HepG2 (cell line): ENCODE data around the gene CTBP1. TPM values are rescaled to one million over a fixed set of nuclear protein-coding genes. Genes with fewer than 3 reads are reported as not detected.

Experiments
- ATAC-seq: fragments of 200-7000 bp; cut with Tn5 transposase; 3 replicates; pipeline ENCODE4 v1.9.1; 2020; ENCODE audit warnings: mild to moderate bottlenecking, moderate library complexity
- BruUV-seq: library from RNA; stranded (reverse); fragments of 400-500 nt; replicated peaks from 2 replicates; lab custom pipeline; 2021; lab: Mats Ljungman, UMichigan
- CTCF ChIA-PET: fragments of 300-600 bp; formaldehyde crosslinking; extraction: SDS; loops from one replicate; lab custom pipeline; 2021; ENCODE audit warnings: low total read pairs, inconsistent platforms, low intra/inter-chr PET ratio; lab: Yijun Ruan, JAX
- POLR2A ChIA-PET: fragments of 350-600 bp; sonication (Branson Sonifier 250); formaldehyde crosslinking; loops from one replicate; lab custom pipeline; 2020; ENCODE audit warnings: antibody characterized with exemption, inconsistent platforms; lab: Yijun Ruan, JAX
- DNase-seq: peaks from one replicate; pipeline ENCODE4 v3.0.0-alpha.2; 2015; ENCODE audit warnings: low spot score
- FAIRE-seq: peaks from 3 replicates; lab custom pipeline; 2011; peaks lifted over from hg19 to GRCh38; lab: Jason Lieb, UNC
- H2AFZ ChIP-seq: one replicate; pipeline ENCODE4 v1.6.1; 2011; ENCODE audit warnings: low read length, inconsistent platforms
- H3K27ac ChIP-seq: fragments of 300-600 bp; 3 replicates; pipeline ENCODE4 v1.8.0; 2011; ENCODE audit warnings: mixed run types, mild to moderate bottlenecking, mixed read lengths, low read length, inconsistent platforms; ENCODE audit not compliant: insufficient read depth; ENCODE audit errors: extremely low read length
- H3K27me3 ChIP-seq, 2 experiments: fragments of 200-600 bp in 1 of 2; 2 replicates in 1 of 2; 3 replicates in 1 of 2; pipeline versions ENCODE4 v1.6.0 to v1.8.0; 2011; ENCODE audit warnings: low read length in 2 of 2, mild to moderate bottlenecking in 2 of 2, moderate library complexity in 2 of 2, inconsistent platforms in 1 of 2; ENCODE audit not compliant: insufficient read depth in 2 of 2, control insufficient read depth in 1 of 2
- H3K36me3 ChIP-seq, 2 experiments: fragments of 200-600 bp in 1 of 2; replicated peaks in 1 of 2; 2 replicates in 1 of 2; 3 replicates in 1 of 2; pipeline versions ENCODE4 v1.5.1 to v1.8.0; 2011; ENCODE audit warnings: low read length in 2 of 2, inconsistent platforms in 1 of 2; ENCODE audit not compliant: insufficient read depth in 2 of 2, control insufficient read depth in 1 of 2
- H3K4me1 ChIP-seq: 2 replicates; pipeline ENCODE4 v1.5.1; 2012; ENCODE audit warnings: low read length, inconsistent platforms; ENCODE audit not compliant: insufficient read depth
- H3K4me2 ChIP-seq: 2 replicates; pipeline ENCODE4 v1.6.0; 2011; ENCODE audit warnings: low read depth, low read length, inconsistent platforms
- H3K4me3 ChIP-seq, 3 experiments: fragments of 200-600 bp in 1 of 3; sonication (generic), shearing (Covaris generic) in 1 of 3; replicated peaks in 1 of 3; 2 replicates each; pipeline ENCODE4 v1.5.1; 2011 to 2016; ENCODE audit warnings: low read length in 3 of 3, inconsistent platforms in 2 of 3, low read depth in 2 of 3, mild to moderate bottlenecking in 2 of 3, control low read depth in 1 of 3, mixed read lengths in 1 of 3; ENCODE audit not compliant: insufficient read depth in 1 of 3
- H3K79me2 ChIP-seq: one replicate; pipeline ENCODE4 v1.6.1; 2011; ENCODE audit warnings: low read length, inconsistent platforms; ENCODE audit not compliant: insufficient read depth
- H3K9ac ChIP-seq: 2 replicates; pipeline ENCODE4 v1.6.0; 2011; ENCODE audit warnings: mild to moderate bottlenecking, low read depth, low read length, inconsistent platforms; ENCODE audit not compliant: insufficient read depth
- H3K9me3 ChIP-seq: 2 replicates; pipeline ENCODE4 v1.5.1; 2012; ENCODE audit warnings: mild to moderate bottlenecking, low read length
- H4K20me1 ChIP-seq: 2 replicates; pipeline ENCODE4 v1.6.0; 2011; ENCODE audit warnings: inconsistent platforms, mild to moderate bottlenecking, low read length, moderate library complexity; ENCODE audit not compliant: insufficient read depth
- AGO1 ChIP-seq: fragments of 200-400 bp; formaldehyde crosslinking; IDR thresholded peaks from 2 replicates; pipeline ENCODE4 v1.6.1; 2017; ENCODE audit warnings: mild to moderate bottlenecking, low read depth, low read length, moderate library complexity; ENCODE audit not compliant: poor library complexity, severe bottlenecking
- AGO2 ChIP-seq: fragments of 200-400 bp; formaldehyde crosslinking; optimal IDR thresholded peaks from 2 replicates; pipeline ENCODE3; 2017; ENCODE audit warnings: mild to moderate bottlenecking, low read depth, low read length, moderate library complexity
- KDM2A ChIP-seq: sonication (generic); formaldehyde crosslinking; IDR thresholded peaks from 2 replicates; pipeline ENCODE4 v1.4.0; 2020; ENCODE audit warnings: low read depth, missing genetic modification reagents, borderline replicate concordance
- KDM5A ChIP-seq: fragments of 200-600 bp; sonication (generic); IDR thresholded peaks from 2 replicates; pipeline ENCODE4 v1.7.0; 2018; ENCODE audit warnings: antibody characterized with exemption, mild to moderate bottlenecking, low read length, borderline replicate concordance
- MAFK ChIP-seq, 2 experiments: IDR thresholded peaks in 1 of 2; conservative IDR thresholded peaks in 1 of 2; 2 replicates each; pipeline ENCODE4 v1.6.1; 2011; ENCODE audit warnings: improper control_type of control experiment in 2 of 2, low read length in 2 of 2
- NRL ChIP-seq: sonication (generic); formaldehyde crosslinking; IDR thresholded peaks from 2 replicates; pipeline ENCODE4 v1.5.0; 2020; ENCODE audit warnings: missing genetic modification reagents, mild to moderate bottlenecking, moderate library complexity, borderline replicate concordance
- PLSCR1 ChIP-seq: sonication (generic); formaldehyde crosslinking; IDR thresholded peaks from 2 replicates; pipeline ENCODE4 v1.5.0; 2020; ENCODE audit warnings: missing genetic modification reagents, mild to moderate bottlenecking, borderline replicate concordance
- WGBS: methylation state at CpG from one replicate; pipeline ENCODE4 v1.1.6; 2017; ENCODE audit warnings: low lambda C conversion rate; 5-methylcytosine and 5-hydroxymethylcytosine counted together
- in situ Hi-C: cut with HindIII; loops from 2 replicates; pipeline ENCODE4 v1.10.0; 2017; ENCODE audit warnings: low pct_unique_long_range_greater_than_20kb; ENCODE audit not compliant: extremely low pct_ligation_motif_present
- intact Hi-C: fragments of 100-400 bp; cut with micrococcal nuclease; formaldehyde crosslinking; loops from one replicate; pipeline ENCODE4 v1.10.0; 2022; ENCODE audit not compliant: unreplicated experiment
- polyA plus RNA-seq, 8 experiments: library from polyadenylated mRNA; depleted of rRNA in 3 of 8; stranded (reverse) in 7 of 8; unstranded in 1 of 8; fragments of >200 nt; fragmentation: Illumina TruSeq in 4 of 8; extraction: Trizol in 4 of 8; gene quantifications; 2 replicates each; pipeline versions ENCODE4 v1.2.1 to v1.2.3, GENCODE V29; 2011 to 2016; ENCODE audit warnings: low read depth in 4 of 8, missing spikeins in 1 of 8, mixed read lengths in 1 of 8; ENCODE audit not compliant: insufficient read depth in 1 of 8
- total RNA-seq, 5 experiments: library from RNA; depleted of rRNA; stranded (reverse); fragments of >200 nt; fragmentation: Illumina TruSeq; extraction: Trizol; gene quantifications; 2 replicates each; pipeline ENCODE4 v1.2.3, GENCODE V29; 2016; ENCODE audit warnings: low read depth in 1 of 5
- TF ChIP-seq, protein P1 (sequence below): sonication (generic); formaldehyde crosslinking; IDR thresholded peaks from 2 replicates; pipeline ENCODE4 v1.4.0; 2020; ENCODE audit warnings: missing genetic modification reagents

CTBP1 gene
- total and polyA plus RNA-seq, 2 of the 13 experiments (the other 11 are each of a cell fraction or from before 2014, with no cell fraction given) = 78.5 to 112 TPM

DNA sequence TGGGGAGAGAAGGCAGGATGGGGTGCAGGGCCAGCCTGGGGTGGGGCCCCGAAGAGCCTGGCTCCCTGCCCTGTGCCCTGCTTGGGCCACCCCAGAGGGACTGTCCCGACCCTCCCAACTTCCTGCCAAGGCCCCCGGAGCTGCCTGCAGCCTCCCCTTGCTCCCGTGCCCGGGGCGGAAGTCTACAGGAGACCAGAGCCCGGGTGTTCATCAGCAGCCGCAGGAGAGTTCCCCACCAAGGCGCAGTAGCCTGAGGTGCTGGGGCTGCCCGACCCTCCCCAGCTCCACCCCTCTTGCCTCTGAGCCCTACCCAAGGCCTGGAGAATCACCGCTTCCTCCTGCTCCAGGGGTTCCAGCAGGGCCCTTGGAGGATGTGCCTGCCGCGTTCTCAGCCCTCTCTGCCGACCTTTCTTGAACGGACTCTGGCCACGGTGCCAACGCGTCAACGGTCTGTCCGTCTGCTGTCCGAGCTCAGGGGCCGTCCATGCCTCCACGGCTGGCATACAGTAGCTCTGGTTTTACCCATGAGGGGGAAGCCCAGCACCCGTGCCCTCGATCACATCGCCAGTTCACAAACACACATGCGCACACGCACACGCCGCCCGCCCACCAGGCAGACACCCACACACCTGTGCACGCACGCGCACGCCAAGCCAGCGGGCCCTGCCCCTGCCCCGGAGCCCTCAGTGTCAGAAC, 40.5 kb downstream of the CTBP1 start:
- no peak overlapping the region for H3K4me3 ChIP-seq
- peaks cover 39% of the 10 kb centered on the region for H3K4me1 ChIP-seq
- intact Hi-C loops = no loop called here
- FAIRE-seq = no peak
- H3K27ac ChIP-seq = no peak overlapping the region
- ChIA-PET CTCF (no interaction called here), POLR2A (no interaction called here)
- H3K4me2 ChIP-seq = no peak overlapping the region
- in situ Hi-C loops = loop anchor here (5.0 kb wide), 1 partner anchor 36 kb away; the partner anchor contains the start of gene SPON2
- no peak overlapping the region for H3K9ac ChIP-seq
- H3K27me3 ChIP-seq = no peaks in the 10 kb centered on the region
- no peaks in the 10 kb centered on the region for H3K9me3 ChIP-seq
- DNase-seq = no peak
- WGBS = 84% methylated on average over 24 of the region's 37 CpGs
- no TSS peak for BruUV-seq
- TF ChIP-seq NRL (CRISPR knock-in tag) = peak; percentile 51; the same call in 1 of the 2 replicates
- no peak for TF ChIP-seq PLSCR1 (CRISPR knock-in tag)
- no peak for TF ChIP-seq MAFK (conservative IDR thresholded peaks at IDR 0.05 in 1 of 2, IDR thresholded peaks at IDR 0.05 in 1 of 2; ENCODE audit: low read length in 2 of 2)
- TF ChIP-seq AGO1 = peak; percentile 24
- peak; percentile 59 for TF ChIP-seq AGO2
- 0 out of 2 replicates have a peak, but pooled peaks have one; percentile 30 for TF ChIP-seq KDM2A (CRISPR knock-in tag)
- TF ChIP-seq, protein P1, sequence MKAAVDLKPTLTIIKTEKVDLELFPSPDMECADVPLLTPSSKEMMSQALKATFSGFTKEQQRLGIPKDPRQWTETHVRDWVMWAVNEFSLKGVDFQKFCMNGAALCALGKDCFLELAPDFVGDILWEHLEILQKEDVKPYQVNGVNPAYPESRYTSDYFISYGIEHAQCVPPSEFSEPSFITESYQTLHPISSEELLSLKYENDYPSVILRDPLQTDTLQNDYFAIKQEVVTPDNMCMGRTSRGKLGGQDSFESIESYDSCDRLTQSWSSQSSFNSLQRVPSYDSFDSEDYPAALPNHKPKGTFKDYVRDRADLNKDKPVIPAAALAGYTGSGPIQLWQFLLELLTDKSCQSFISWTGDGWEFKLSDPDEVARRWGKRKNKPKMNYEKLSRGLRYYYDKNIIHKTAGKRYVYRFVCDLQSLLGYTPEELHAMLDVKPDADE = no peak
- TF ChIP-seq KDM5A = no peak
- H3K36me3 ChIP-seq = peaks cover 0 to 8% of the 10 kb centered on the region in 2 experiments; a peak in 2 of 5 replicates
- H3K79me2 ChIP-seq = peaks cover 2% of the 10 kb centered on the region
- H4K20me1 ChIP-seq = no peaks in the 10 kb centered on the region
- peak; percentile 0; the same call in 1 of the 3 replicates for ATAC-seq
- no peak overlapping the region for H2AFZ ChIP-seq
